A549 treated with AZD9567 at 1 μM for 4 hours (cell line): ENCODE results near the gene TSPAN3. TPM values are rescaled to one million over a fixed set of nuclear protein-coding genes. Genes with fewer than 3 reads are reported as not detected.

Source experiments
- total RNA-seq: library from RNA; stranded (reverse); fragments of 200-300 nt; extraction: Qiagen RNA extraction; gene quantifications from 5 replicates; pipeline ENCODE4 v1.2.3, GENCODE V29; 2022; ENCODE audit not compliant: insufficient read depth

TSPAN3 gene
- 375 to 469 TPM (median 443 TPM) in 5 replicates for total RNA-seq

DNA sequence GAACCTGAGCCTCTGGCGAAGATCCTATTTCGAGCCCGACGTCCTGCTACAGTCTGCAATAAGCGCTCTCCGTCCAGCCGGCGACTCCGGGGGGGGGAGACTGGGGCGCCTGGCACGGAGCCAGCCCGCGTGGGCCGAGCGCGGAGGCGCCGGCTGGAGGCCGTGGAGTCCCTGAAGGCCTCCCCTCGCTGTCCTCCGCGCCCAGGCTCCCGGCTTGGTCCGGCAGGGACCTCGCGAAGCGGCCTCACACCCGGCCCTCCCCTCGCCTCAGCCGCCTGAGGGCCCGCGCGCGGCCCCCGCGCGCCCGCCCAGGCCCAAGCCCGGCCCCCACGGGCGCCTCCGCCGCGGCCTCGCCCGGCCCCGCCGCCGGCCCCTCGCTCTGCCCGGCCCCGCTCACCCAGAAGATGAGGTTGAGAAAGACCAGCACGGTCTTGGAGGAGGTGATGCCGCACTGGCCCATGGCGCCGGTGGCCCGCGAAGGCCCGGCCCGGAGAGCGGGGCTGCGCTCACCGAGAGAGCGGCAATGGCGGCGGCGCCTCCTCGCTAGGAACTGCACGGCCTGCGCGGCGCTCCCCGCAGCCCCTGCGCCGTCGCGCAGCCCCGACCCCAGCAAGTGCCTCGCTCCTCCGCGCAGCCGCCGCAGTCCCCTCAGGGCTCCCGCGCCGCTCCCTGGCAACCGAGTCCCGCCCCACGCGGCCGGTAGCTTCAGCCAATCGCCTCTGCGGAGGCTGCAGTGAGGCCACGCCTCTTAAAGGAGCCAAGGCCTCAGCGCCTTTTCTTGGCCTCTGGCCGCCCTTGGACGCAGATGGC is at the start of gene TSPAN3:
TSPAN3 (minus strand) TSS at position 615 of the 810 bp plus-strand sequence; CDS start at position 460, 155 bp downstream.

DNA sequence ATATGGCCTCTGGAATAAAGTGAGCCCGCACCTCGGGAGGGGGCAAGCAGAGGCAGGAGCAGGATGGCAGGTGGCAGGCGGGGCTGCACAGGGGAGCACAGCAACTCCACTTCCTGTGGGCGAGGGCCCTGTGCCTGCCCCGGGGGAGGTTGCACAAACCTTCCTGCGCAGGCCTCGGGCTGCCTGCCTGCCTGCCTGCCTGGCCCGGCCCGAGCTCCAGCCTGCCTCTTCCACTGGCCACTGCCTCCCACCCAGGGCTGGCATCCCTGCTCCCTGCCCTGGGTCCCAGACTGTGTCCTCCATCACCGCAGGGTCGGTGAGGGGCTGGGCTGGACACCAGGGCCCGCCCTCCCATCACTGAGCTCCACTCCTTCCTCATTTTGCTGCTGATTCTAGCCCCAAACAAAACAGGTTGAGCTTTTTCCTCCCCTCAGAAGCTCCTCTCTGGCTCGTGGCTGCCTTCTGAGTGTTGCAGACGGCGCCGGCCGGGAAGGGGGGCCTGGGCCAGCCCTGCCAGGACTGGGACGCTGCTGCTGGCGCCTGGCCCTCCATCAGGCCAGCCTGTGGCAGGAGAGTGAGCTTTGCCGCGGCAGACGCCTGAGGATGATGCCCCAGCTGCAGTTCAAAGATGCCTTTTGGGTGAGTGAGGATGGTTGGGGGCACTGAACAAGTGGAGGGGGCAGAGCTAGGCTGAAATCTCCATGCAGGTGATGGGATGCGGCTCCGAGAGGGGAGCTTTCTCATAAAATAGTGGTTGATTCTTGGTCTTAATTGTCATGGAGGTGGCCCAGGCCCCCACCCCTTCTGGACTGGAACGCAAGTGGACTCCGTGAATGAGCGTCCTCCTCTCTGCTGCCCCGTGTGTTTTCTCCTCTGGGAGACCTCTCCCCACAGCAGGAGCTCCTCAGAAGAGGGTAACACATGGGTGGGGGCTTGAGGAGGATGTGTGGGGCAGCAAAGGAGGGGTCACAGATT is 75.7 kb downstream of the TSPAN3 start, which contains the start of gene PSTPIP1:
PSTPIP1 (plus strand) TSS at position 156 of the 975 bp plus-strand sequence; CDS start at position 604, 448 bp downstream.

Other genes starting within 250 kb of the TSPAN3 start
- gene SCAPER, start 165.8 kb downstream of the TSPAN3 start, total RNA-seq, result 2.9 to 8.4 TPM (median 3.9 TPM) in 5 replicates
- gene RCN2, start 139.4 kb downstream of the TSPAN3 start, total RNA-seq, result 50.8 to 74.1 TPM (median 70.2 TPM) in 5 replicates
- gene PSTPIP1, start 76.0 kb downstream of the TSPAN3 start, total RNA-seq, result not detected in 5 replicates